RPMI8226 (cell line): ENCODE data around the gene DPP6.
"Not testable (repeated sequence)": the region's sequence is repeated elsewhere in the genome, so short reads cannot be mapped to it uniquely, and the experiment has no call there.

Experiments
- DNase-seq: peaks from one replicate; pipeline ENCODE4 v3.0.0-alpha.2; 2015

Gene DPP6

DNA sequence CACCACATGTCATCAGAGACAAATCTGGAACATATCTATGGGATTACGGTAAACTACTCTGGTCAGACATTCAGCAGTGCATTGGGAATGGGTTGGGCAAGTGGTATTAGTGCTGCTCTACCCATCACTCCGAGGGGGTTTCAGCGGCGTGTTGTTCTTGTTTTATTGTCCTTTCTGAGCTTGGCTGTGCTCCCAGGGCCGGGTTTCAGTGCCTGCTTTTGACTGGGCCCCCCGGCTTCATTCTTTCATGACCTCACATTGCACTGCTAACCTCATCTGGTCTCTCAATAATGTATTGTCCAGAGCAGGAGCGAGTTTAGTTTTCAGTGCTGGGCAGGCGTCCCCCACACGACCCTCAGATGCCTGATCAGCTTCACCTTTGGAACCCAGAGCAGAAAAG, 586.1 kb downstream of the DPP6 start:
- DNase-seq: peak; percentile 78

GRCh38 chr7:154640266-154640865, 588.2 kb downstream of the DPP6 start:
- DNase-seq: peak; percentile 62

DNA sequence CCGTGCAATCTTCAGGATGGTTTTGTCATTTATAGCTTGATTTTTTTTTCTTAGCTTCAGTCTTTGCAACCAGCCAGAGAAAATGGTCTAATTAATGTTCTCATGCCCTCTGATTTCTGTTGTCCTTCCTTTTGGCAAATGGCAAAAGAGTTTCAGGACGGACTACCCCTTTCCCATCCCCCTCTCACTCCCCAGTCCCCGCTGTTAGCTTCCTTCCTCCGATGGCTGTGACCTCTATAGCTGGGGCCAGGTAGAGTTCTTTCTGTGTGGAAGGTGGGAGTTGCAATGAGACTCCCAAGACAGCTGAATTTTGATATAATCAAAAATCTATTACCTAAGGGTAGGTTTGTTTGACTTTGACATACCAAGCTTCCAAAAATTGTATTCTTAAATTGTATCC, 588.7 kb downstream of the DPP6 start:
- DNase-seq: no peak

GRCh38 chr7:154644366-154644765, 592.2 kb downstream of the DPP6 start:
- DNase-seq: peak; percentile 49

DNA sequence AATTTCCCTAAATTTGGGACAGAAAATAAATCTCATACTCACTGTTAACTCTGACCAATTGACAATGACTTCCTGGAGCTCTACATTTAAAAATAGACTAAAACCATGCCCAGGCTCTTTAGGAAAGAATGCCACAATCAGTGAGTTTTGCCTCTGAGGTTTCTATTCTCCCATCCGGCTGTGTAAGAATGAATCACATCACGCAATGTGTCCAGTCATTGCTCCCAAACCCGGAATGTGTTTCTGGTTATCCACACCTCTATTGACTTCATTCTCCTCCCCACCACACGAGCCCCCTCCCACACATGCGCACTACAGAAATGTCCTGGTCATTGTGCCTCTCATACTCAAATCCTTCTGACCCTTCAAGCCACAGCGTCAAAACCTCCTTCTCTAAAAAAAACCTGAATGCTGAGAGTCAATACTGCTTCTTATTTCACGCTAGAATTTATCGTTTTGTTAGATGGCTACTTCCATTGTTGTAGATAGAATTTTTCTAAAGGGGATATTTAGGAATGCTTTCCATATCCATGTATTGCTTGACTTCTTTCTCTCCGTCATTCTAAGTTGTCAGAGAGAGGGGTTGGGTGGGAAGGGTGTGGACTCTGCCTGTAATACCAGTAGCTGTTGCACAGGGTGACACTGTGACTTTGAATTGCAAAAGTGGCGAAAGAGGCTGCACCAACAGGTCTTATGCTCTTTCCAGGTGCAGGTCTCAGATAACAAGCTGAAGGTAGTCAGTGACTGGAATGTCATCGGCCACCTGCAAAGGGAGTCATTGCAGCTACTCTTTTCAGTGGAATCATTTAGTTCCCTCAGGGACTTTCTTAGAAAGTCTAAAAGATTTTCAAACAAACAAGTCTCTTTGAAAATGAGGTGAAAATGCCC, 594.2 kb downstream of the DPP6 start:
- DNase-seq: peak; percentile 67

DNA sequence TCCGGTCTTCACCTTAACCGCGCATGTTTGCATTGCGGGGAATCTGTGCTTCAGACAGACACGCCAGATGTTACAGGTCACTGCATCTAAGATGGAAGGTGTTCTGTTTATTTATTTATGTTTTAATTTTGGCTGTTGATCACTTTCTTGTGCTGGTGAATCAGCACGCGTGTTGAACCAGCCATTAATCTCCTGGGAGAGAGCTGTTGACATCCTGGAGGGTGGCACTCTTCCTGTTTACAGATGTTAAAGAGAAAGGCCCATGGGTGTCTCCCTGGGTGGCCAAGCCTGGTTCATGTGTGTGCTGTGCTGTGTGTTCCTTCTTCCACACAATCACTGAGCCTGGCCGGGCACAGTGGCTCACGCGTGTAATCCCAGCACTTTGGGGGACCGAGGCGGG, 595.4 kb downstream of the DPP6 start:
- DNase-seq: peak; percentile 38

DNA sequence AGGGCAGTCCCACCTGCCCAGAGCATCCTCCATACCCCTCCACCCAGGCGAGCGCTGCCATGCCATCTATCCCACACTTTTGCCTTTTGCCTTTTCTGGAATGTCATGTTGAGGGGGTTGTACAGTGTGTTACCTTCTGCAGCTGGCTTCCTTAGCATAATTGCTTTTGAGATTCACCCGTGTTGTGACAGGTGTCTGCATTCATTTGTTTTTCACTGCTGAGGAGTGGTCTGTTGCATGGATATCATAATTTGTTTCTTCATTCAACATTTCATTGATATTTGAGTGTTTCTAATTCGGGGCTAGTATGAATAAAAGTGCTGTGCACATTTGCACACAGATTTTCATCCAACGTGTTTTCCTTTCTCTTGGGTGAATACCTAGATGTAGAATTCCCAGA, 596.8 kb downstream of the DPP6 start:
- no peak for DNase-seq

DNA sequence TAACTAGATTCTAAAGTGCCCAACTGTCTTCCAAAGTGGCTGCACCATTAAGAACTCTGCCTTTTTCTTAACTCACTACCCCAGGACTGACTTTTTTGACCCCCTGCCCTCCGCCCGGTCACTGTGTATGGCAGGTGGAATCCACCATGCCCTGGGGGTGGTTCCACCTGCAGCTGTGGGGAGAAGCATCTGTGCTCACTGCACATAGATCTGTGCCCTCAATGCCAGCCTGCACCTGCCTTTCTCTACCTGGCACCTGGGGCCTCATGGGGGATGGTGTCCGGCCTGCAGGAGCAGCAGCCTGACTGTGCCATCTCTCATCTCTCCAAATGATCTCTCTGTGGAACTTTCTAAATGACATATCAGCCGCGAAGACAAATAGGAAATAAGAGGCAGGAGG, 597.2 kb downstream of the DPP6 start:
- peak; percentile 85 for DNase-seq

- DNase-seq: no peak
Observed at GRCh38 chr7:154650275-154650674, 598.1 kb downstream of the DPP6 start.

DNA sequence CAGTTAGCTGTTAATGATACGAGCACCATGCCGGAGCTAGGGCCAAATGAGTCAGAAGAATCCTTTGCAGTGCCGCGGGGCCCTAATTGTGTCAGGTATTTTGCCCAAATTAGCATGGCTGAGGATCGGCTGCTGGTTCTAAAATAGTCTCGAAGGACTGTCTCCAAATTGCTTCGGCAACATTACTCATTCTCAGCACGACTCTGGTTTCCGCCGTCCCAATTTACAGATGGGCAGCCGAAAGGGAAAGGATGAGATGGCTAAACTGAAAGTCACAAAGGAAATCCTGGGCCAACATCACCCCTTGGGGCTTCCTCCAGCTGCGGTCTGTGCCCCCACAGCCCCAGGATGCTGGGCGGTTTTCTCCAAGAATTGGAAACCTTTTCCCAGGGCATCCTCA, 599.3 kb downstream of the DPP6 start:
- DNase-seq: peak; percentile 41

- no peak for DNase-seq
Observed at GRCh38 chr7:154652564-154652963, 600.4 kb downstream of the DPP6 start.

DNA sequence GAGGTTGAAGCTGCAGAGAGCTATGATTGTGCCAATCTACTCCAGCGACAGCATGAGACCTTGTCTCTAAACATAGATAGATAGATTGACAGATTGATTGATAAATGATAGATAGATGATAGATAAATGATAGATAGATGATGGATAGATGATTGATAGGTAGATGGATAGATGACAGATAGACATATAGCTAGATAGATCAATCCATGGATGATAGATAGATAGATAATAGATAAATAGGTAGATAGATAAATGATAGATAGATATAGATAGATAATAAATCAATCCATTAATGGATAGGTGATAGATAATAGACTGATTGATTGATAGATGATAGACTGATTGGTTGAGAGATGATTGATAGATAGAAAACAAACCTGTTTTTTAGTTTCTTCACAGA, 601.1 kb downstream of the DPP6 start:
- DNase-seq: no peak

DNA sequence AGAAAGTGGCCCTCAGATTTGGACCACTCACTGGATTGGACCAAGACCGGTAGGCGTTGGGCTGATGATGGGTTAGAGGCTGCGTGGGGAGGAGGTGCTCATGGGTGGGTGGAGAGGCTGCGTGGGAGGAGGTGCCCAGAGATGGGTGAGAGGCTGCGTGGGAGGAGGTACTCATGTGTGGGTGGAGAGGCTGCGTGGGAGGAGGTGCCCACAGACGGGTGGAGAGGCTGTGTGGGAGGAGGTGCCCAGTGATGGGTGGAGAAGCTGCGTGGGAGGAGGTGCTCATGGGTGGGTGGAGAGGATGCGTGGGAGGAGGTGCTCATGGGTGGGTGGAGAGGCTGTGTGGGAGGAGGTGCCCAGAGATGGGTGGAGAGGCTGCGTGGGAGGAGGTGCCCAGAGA, 604.4 kb downstream of the DPP6 start:
- no peak for DNase-seq

DNA sequence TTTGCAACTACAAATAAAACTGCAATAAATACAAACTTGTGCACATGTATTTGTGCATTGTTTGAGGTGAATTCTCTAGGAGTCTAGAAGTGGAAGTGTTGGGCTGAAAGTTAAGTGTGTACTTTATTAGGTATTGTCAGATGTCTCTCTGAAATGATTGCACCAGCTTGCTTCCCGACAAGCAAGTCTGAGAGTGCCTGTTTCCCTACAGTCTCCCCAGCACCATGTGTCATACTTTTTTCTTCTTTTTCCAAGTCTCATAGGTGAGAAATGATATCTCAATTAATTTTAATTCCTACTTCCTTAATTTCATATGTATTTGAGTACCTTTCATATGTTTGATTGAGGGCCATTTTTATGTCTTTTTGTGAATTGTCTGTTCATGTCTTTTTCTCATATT, 614.6 kb downstream of the DPP6 start:
- no peak for DNase-seq

DNA sequence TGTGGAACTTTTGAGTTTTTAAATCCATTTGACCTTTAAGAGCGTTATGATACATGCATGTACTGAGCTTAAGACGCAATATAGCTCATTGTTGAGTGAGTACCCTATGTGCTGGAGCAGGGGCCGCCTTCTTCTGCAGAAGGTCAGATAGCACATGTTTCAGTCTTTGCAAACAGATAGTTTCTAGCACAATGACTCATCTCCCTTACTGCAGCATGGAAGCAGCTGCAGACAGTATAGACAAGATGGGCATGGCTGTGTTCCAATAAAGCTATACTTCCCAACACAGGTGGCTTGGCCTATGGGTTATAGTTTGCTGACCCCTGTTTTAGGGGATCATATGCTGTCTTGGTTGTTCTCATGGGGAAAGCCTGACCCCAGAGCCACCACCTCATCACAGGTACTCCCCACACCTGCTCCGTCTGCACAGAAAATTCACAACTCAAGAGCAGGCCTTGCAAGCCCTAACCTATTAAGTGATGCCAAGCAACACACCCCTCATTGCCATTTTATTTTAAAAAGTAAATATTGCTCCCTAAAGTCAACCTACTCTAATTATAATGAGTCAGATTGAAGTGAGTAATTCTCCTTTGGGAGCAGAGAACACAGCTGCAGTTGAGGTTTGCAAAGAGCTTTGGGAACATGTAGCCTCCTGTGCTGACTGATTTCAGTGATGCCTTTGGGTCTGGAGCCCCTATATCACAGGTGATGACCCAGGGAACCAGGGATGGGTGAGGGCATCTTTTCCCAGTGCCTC, 620.6 kb downstream of the DPP6 start:
- peak; percentile 83 for DNase-seq

GRCh38 chr7:154674191-154674590, 622.0 kb downstream of the DPP6 start:
- DNase-seq: no peak

DNA sequence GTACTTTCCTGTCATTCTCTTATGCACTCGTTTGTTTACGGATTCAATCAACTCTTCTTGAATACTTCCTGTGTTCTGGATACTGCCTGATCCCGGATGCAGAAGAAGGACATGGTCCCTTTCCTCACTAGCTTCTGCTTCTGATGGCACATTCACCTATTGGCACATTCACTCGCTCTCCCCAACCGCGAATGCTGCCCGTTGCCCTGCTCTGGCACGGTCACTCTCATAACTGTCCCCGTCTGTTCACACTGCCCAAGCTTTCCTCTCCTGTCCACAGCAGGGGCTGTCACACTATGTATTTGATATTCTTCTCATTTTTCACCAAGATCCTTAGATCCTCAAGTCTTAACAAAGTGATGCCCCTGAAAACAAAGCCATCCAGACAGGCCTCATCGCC, 623.4 kb downstream of the DPP6 start:
- DNase-seq: no peak

DNA sequence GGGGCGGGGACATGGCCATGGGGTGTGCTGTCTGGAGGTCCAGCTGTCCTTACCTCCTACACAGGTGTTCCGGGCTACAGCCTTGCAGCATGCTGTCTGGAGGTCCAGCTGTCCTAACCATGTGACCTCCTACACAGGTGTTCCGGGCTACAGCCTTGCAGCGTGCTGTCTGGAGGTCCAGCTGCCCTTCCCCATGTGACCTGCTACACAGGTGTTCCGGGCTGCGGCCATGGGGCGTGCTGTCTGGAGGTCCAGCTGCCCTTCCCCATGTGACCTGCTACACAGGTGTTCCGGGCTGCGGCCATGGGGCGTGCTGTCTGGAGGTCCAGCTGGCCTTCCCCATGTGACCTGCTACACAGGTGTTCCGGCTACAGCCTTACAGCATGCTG, 623.8 kb downstream of the DPP6 start:
- DNase-seq: peak; percentile 64

GRCh38 chr7:154676422-154677073, 624.4 kb downstream of the DPP6 start:
- peak; percentile 59 for DNase-seq

- DNase-seq: no peak
Observed at GRCh38 chr7:154677454-154677853, 625.3 kb downstream of the DPP6 start.

DNA sequence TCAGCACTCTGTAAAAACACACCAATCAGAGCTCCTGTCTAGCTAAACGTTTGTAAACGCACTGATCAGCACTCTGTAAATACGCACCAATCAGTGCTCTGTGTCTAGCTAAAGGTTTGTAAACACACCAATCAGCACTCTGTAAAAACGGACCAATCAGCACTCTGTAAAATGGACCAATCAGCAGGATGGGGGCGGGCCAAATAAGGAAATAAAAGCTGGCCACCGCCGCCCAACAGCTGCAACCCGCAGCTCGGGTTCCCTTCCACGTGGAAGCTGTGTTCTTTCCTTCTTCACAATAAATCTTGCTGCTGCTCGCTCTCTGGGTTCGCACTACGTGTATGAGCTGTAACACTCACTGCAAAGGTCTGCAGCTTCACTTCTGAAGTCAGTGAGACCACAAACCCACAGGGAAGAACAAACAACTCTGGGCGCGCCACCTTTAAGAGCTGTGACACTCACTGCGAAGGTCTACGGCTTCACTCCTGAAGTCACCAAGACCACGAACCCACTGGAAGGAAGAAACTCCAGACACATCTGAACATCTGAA, 625.9 kb downstream of the DPP6 start:
- DNase-seq: not testable (repeated sequence)

DNA sequence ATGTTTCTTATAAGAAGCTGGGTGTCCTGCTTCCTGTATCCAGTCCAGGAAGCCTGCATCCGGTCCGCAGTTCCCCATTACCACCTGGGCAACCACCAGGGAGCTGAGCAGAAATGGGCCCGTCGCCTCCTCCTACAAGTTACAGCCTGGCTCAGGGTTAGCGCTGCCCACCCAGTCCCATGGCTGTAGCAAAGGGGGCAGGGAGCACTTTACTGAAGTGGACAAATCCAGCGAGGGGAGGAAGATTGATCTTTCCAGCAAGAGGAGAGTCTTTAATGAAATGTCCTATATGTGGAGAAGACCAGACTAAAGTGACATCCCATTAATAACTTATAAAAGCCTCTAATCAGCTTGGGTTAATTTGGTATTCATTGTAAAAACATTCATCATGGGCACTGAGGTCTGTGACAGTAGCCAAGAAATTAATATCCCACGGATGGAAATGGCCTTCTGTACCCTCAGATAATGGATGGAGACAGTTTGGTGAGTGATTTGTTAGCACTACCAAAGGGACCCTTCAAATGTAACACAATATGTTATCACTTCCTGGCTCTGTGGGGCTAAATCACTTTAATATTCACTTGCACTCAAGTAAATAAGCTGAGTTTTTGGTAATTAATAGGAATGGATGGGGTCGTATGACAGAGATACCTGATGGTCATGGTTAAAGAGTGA, 627.3 kb downstream of the DPP6 start:
- DNase-seq: no peak
